PC-3 (cell line): ENCODE results near the gene SLC25A21.

Experiments
- EZH2 ChIP-seq: fragments of 300-600 bp; sonication (generic); IDR thresholded peaks from one replicate; pipeline ENCODE4 v1.6.1; 2017; ENCODE audit warnings: antibody characterized with exemption, mild to moderate bottlenecking, low read length; ENCODE audit not compliant: unreplicated experiment
- TF ChIP-seq, protein P1 (sequence below): fragments of 300-600 bp; sonication (generic); conservative IDR thresholded peaks from 2 replicates; pipeline ENCODE4 v1.5.1; 2017; ENCODE audit warnings: antibody characterized with exemption, low read depth, mild to moderate bottlenecking, low read length

DNA sequence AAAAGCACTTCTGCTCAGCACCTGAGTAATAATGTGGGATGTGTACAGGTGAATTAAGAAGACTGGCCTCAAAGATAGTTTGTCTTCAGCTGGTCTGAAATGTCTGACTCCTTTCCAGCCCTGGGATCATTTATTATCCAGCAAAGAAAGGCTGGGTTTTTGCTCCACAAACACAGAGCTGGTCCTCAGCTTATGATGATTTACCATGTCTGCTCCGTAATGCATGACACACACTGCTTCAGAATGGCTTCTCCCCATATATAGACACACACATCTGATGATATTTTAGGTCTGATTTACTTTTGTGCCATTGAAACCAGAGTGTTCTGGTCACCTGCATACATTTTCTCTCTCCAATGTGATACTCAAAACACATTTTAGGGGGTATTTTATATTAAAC lies 225.0 kb downstream of the SLC25A21 start:
- TF ChIP-seq, protein P1, sequence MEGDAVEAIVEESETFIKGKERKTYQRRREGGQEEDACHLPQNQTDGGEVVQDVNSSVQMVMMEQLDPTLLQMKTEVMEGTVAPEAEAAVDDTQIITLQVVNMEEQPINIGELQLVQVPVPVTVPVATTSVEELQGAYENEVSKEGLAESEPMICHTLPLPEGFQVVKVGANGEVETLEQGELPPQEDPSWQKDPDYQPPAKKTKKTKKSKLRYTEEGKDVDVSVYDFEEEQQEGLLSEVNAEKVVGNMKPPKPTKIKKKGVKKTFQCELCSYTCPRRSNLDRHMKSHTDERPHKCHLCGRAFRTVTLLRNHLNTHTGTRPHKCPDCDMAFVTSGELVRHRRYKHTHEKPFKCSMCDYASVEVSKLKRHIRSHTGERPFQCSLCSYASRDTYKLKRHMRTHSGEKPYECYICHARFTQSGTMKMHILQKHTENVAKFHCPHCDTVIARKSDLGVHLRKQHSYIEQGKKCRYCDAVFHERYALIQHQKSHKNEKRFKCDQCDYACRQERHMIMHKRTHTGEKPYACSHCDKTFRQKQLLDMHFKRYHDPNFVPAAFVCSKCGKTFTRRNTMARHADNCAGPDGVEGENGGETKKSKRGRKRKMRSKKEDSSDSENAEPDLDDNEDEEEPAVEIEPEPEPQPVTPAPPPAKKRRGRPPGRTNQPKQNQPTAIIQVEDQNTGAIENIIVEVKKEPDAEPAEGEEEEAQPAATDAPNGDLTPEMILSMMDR, result no peak
- TF ChIP-seq EZH2, result no peak
